CMK (cell line): ENCODE data around the gene PRIM2.
"Not testable (repeated sequence)": the region's sequence is repeated elsewhere in the genome, so short reads cannot be mapped to it uniquely, and the experiment has no call there.

ENCODE experiments used
- DNase-seq: peaks from one replicate; pipeline ENCODE4 v3.0.0-alpha.2; 2010; ENCODE audit warnings: low read depth

The PRIM2 gene

GRCh38 chr6:57365076-57365583 lies 47.7 kb downstream of the PRIM2 start:
- not testable (repeated sequence) for DNase-seq

- DNase-seq = not testable (repeated sequence)
Measured at GRCh38 chr6:57368965-57369731, 51.7 kb downstream of the PRIM2 start.

- not testable (repeated sequence) for DNase-seq
Measured at GRCh38 chr6:57371779-57372178, 54.3 kb downstream of the PRIM2 start.

GRCh38 chr6:57374764-57375163 lies 57.3 kb downstream of the PRIM2 start:
- not testable (repeated sequence) for DNase-seq

DNA sequence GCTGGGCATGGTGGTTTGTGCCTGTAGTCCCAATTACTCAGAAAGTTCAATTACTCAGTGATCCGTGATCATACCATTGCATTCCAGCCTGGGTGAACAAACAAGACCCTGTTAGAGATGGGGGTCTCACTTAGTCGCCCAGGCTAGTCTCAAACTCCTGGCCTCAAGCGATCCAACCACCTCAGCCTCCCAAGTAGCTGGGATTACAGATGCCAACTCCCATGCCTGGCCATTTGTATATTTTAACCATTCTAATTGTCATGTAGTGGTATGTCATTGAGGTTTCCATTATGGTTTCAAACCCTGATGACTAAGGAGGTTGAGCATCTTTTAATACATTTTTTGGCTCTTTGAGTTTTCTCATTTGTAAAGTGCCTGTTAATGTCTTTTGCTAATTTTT lies 58.7 kb downstream of the PRIM2 start:
- not testable (repeated sequence) for DNase-seq

DNA sequence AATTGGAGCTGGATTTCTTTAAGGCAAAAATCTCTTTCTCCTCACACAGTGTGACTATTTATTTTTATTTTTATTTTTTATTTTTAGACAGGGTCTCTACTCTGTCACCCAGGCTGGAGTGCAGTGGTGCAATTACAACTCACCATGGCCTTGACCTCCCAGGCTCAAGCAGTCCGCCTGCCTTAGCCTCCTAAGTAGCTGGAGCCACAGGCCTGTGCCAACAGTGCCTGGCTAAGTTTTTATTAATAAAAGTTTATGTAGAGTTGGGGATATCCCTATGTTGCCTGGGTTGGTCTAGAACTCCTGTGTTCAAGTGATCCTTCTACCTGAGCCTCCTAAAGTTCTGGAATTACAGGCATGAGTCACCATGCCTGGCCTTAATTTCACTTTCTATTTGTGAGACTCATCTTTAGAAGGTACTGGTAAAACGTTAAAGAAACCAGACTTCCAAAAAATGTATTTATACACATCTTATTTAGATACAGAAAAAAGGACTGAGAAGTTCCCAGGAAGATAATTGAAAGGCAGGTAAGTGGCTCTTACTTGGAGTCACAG lies 71.7 kb downstream of the PRIM2 start:
- DNase-seq = not testable (repeated sequence)

GRCh38 chr6:57390818-57391217 lies 73.4 kb downstream of the PRIM2 start:
- DNase-seq = not testable (repeated sequence)

DNA sequence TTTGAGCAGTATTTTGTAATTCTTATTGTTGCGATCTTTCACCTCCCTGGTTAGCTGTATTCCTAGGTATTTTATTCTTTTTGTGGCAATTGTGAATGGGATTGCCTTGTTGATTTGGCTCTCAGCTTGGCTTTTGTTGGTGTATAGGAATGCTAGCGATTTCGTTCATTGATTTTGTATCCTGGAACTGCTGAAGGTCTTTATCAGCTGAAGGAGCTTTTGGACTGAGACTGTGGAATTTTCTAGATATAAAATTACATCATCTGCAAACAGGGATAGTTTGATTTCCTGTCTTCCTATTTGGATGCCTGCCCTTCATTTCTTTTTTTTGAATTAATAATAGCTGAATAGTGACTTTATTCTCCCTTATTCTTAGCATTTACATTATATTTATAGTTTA lies 74.6 kb downstream of the PRIM2 start:
- DNase-seq = not testable (repeated sequence)

DNA sequence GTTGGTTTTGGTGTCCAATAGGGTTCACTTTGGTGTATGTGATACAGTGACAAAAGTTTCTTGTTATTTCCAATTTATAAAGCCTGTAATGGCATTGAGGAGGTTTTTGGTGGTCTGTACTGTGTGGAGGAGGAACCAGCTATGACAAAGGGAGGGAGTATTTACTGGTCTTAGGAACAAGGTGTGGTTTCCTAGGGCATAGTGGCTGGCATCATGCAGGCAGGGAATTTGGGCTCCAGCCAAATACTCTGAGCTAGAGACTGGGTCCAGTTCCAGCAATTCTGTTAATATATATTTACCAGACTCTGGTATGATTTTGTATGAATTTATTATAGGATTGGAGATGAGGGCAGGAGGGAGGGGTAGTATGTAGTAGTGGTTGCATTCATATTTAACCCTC lies 101.9 kb downstream of the PRIM2 start:
- not testable (repeated sequence) for DNase-seq

GRCh38 chr6:57421503-57421902 lies 104.1 kb downstream of the PRIM2 start:
- no peak for DNase-seq

DNA sequence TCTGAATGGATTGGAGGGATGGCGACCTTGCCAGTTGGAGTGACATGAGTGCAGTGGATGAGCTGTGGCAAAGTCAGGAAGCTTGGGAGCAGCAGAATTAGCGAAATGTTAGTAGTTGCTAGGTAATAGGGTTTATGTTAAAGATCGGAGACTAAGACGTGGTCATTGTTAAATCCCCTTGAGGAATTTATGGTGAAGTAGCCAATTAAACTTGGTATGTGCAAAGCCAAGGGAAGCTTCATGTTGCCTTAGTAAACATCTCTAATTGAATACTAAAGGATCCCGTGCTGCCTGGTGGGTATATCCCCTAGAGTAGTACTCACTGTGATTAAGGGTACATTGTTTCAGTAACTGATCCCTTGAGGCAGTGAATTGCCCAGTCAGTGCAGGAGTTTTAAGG lies 106.0 kb downstream of the PRIM2 start:
- no peak for DNase-seq

DNA sequence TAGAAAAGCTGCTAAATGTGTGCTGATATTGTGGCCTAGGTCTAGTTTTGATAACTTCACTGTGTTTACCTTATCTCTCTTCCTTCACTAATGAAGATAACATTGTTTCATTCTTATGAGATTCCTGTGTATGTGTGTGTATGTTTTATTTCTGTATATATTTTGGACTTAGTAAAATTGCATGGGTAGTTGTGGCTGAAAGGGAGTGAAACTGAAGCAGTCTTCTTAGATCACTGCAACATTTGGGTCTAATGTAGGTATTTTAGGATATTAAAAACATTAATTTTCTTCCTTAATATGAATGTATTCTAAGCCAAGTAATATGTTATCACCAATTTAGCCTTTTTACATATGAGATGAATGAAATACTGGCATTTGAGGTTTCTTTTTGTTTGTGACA lies 114.3 kb downstream of the PRIM2 start:
- not testable (repeated sequence) for DNase-seq

DNA sequence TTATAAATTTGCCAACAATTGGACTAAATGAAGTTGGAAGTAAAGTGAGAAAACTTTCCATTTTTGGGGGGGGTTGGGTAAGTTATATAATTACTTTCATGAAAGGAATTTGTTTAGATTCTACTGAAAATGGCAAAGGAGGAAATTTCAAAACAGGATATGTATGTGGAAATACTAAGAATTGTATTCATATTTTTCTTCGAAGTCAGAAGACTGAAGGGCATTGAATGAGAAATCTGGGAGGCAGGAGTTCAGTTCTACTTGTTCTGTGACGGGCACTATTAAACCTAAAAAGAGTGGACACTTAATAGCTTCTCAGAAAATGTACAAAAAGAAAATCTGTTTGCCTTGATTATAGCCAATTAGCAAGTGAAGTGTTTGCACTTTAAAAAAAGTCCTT lies 114.7 kb downstream of the PRIM2 start:
- DNase-seq = no peak

GRCh38 chr6:57432919-57433684 lies 115.7 kb downstream of the PRIM2 start:
- no peak for DNase-seq

- not testable (repeated sequence) for DNase-seq
Measured at GRCh38 chr6:57433790-57434189, 116.4 kb downstream of the PRIM2 start.

DNA sequence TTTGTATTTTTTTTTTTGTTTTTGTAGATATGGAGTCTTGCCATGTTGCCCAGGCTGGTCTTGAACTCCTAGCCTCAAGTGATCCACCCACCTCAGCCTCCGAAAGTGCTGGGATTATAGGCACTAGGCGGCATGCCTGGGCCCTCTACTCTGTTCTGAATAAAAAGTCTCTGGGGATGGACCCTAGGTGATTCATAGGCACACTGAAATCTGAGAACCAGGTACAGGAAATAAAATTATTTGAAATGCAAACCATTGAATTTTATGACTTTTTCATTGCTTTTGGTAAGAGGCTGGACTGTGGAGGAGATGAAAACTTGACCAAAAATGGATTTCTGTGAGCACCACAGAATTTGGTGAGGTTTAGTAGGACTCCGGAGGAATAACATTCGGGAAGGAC lies 117.5 kb downstream of the PRIM2 start:
- DNase-seq = no peak

GRCh38 chr6:57435475-57436160 lies 118.2 kb downstream of the PRIM2 start:
- no peak for DNase-seq

- not testable (repeated sequence) for DNase-seq
Measured at GRCh38 chr6:57440735-57441134, 123.3 kb downstream of the PRIM2 start.

DNA sequence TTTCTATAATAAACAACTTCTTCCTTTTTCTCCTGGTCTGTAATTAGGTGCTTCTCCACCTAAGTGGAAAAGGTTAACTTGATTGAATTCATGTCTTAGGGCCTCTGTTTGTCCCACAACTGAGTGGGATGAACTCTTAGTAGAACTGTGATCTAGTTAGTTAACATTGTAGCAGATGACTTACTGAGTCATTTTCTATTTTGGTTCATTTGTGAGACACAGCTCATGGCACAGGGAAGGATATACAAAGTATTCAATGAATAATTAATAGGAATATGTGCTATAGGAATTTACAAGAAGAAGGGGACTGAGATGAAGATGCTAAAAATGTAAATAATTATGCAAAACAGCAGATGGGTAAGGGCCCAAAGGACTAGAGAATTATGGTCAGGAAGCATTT lies 124.7 kb downstream of the PRIM2 start:
- DNase-seq = not testable (repeated sequence)

DNA sequence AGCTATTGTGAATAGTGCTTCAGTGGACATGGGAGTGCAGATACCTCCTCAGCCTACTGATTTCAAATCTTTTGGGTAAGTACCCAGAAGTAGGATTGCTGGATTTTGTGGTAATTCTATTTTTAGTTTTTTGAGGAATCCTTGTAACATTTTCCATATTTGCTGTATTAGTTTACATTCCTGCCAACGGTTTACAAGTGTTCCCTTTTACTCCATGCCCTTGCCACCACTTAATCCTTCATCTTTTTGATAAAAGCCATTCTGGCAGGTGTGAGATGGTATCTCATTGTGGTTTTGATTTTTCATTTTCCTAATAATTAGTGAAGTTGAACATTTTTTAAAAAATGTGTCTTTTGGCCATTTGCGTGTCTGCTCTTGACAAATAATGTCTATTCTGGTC lies 125.8 kb downstream of the PRIM2 start:
- not testable (repeated sequence) for DNase-seq

DNA sequence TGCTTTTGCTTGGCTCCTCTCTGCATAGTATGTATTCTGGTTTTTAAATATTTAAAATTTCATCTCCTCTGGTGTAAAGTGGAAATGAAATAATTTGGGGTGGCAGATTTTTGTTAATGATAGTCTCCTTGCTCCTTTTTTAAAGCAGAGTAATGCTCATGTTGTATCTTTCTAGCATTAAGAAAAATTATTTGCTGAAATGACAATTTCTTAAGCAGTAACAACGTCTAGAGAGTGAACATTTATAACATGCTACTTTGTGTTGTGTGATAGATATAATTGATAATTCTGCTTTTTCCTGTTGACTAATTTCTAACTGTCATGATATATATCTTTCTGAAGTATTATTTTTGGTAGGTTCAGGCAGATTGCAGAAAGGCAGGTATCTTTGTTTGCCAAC lies 127.4 kb downstream of the PRIM2 start:
- DNase-seq = not testable (repeated sequence)

- not testable (repeated sequence) for DNase-seq
Measured at GRCh38 chr6:57445379-57445778, 127.9 kb downstream of the PRIM2 start.
